HG02798 (cell line): Measurements from ENCODE around the gene ARID5B.
A peak's percentile ranks its signal among the peaks of the same experiment; 100 is the strongest.

Source experiments
- ATAC-seq: cut with Tn5 transposase; IDR thresholded peaks from one replicate; pipeline ENCODE4 v1.9.1; 2021; ENCODE audit warnings: mild to moderate bottlenecking; ENCODE audit not compliant: unreplicated experiment, poor library complexity

Gene ARID5B

DNA sequence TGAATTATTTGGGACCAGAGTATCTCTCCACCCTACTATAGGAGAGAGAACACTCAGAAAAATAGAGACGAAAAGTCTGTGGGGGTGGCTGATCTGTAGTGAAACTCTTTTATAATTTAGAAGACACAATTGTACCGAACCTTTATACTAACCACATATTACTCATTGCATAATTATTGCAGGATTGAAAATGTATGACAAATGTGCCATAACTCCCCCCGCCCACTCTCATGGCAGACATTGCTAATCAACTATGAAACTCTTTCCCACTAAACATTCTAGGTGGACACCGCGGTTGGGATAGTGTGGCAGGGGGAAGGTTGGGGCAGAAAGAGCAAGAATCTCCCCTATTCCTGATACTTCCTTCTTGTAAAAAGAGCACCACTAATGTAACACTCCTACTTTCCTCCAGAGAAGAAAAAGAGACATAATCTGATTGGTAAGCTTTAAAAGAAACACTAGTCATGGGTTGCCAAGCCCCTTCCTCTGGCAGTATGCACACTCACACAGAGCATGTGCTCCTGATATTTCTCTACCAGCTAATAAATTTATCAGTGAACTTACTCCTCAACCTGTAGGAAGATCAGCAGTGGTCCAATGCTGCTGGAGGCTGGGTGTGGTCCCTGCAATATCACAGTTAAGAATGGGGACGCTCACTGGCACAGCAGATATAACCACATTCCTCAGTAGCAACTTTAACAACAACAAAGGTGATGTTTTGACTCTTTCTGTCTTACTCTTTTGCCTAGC, 18.7 kb upstream of the ARID5B start:
- ATAC-seq: peak; percentile 58

- no peak for ATAC-seq
Observed at GRCh38 chr10:61883371-61884025, 18.0 kb upstream of the ARID5B start.

- no peak for ATAC-seq
Observed at GRCh38 chr10:61887772-61888171, 13.7 kb upstream of the ARID5B start.

DNA sequence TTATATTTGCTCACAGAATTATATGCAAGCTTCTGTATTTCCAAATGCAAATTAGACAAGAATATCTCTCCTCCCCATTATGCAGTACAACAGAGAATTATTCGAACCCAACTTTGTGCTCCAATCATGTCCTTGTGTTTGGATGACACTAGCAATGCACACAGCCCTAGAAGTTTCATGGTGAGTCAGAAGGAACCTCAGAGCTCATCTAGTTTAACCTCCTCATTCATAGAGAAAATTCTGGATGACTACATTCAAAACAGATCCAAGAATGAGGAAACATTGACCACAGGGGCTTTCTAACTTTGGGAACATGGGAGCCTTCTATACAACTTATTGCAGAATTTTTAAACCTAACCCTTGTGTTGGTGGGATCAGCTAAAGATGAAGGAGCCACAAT, 12.8 kb upstream of the ARID5B start:
- ATAC-seq: no peak

- no peak for ATAC-seq
Observed at GRCh38 chr10:61890430-61890829, 11.1 kb upstream of the ARID5B start.

DNA sequence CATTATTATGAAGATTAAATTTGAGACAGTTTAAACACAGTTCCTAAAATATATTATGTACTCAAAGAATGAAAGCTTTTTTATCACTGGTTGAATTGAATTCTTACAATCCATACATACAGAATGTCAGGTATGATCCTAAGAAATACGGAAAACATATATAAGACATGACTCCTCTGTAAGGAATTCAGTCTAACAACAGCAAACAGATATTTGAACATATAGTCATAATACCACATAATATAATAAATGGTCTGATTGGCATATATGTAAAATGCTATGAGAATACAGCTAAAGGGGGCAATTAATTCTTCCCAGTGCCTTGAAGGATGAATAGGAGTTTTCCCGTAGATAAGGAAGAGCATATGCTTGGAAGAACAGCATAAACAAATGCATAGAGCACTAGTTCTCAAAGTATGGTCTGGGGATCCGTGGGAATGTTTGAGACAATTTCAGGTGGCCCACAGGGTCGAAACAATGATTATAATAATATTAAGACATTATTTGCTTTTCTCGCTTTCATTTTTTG, 10.6 kb upstream of the ARID5B start:
- no peak for ATAC-seq

- ATAC-seq: no peak
Observed at GRCh38 chr10:61891906-61892585, 9.5 kb upstream of the ARID5B start.

- ATAC-seq: no peak
Observed at GRCh38 chr10:61892961-61893360, 8.5 kb upstream of the ARID5B start.

- no peak for ATAC-seq
Observed at GRCh38 chr10:61894133-61894532, 7.4 kb upstream of the ARID5B start.

GRCh38 chr10:61895898-61896600, 5.5 kb upstream of the ARID5B start:
- no peak for ATAC-seq

- peak; percentile 78 for ATAC-seq
Observed at GRCh38 chr10:61896854-61897661, 4.4 kb upstream of the ARID5B start.

DNA sequence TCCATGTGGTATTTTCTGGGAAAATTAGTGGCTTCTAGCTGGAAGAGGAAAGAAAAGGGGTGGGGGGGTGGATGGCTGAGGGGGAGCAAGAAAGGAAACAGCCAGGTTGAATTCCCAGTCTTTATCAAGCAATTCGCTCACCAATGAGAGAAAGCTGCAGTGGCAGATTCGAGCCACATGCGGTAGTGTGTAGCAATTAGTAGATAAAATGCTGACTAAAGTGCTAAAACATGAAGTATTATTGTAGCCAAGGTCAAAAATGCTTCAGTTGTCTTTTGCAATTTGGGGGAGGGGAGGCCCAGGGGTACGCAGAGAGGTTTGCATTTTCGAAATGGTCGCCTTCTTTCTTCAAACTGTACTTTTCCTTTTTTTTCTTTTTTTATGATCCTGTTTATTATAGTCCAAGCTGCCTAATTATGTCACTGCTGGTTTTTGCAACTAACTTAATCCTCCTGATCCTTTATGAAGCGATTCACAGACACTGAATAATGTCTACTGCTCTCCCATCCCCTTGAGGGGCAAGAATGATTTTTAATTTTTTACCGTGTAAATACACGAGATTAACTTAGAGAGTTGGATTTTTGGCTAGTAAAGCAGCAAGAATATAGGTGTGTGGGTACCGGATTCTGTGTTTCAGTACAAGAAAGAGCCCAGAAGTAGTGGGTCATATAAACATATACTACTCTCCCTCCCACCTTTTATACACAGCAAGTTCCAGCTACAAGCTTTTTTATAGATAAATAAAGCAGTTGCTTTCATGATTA, 3.6 kb upstream of the ARID5B start:
- peak; percentile 15 for ATAC-seq

DNA sequence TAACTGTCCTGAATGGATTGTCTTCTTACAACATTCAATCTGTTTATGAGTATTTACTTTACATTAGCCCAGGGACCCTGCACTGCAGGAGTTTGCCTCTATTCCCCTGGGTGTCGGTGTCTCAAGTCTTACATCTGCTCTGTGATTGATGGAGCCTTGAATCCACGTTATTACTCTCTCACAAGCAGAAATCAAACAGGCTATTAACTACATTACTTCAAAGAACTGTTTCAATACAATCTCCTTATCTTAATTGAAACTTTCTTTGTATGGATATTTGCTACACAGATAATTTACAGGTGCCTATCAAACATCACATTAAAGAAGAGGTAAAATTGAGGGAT, 3.1 kb upstream of the ARID5B start:
- ATAC-seq: no peak

- ATAC-seq: no peak
Observed at GRCh38 chr10:61899069-61899531, 2.4 kb upstream of the ARID5B start.

DNA sequence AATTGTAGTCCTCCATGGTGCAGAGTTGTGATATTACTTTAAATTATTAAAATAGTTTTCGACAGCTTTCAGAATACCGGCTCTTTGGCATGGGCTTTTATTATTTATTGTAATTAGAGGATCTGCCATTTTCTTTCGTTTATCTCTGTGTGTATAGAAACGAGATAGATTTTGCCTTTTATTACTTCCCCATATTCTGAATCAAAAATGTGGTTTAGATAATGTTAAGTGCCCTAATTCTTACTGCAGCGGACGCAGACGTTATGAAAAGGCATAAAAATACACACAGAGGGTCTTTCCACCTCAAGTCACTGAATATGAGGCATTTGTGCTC, 1.9 kb upstream of the ARID5B start:
- no peak for ATAC-seq

DNA sequence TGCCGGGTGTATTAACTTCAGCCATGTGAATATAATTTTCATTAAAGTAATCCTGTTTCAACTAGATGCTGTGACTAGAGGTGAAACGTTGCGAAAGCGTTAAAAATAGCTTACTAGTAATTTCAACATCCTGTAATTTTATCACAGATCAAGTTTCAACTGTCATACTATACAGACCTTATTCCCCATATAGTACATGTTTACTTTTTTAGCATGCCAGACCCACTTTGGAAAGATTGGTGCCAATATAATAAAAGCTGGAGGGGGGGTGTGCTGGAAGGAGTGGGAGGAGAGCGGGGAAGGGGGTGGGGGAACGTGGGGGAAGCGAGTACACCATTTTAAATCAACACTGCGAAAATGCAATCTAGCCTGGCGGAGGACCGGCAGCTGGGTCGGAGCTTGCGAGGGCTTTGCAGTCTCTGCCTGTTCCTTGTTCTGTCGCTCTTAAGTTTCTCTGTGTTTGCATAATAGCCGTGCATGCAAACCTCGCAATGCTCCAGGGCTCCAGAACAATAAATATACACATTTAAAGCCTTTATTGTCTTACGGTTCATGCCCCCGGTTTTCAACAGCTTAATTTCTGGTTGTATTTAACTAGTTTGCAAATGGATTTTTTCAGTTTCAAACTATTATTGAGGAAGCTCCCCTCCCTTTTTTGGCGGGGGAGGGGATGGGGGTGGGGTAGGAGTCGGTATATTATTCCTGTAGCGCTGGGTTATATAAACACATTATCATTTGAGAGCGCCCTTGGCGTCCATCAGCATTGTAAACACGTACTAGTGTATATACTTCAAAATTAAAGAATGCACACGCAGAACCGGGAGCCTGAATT, 1.3 kb upstream of the ARID5B start:
- peak; percentile 34 for ATAC-seq

GRCh38 chr10:61901829-61902444, 438 bp downstream of the ARID5B start:
- no peak for ATAC-seq
